GM23338 (cell line): ENCODE measurements around the gene CMTM6. TPM values are rescaled to one million over a fixed set of nuclear protein-coding genes. Genes with fewer than 3 reads are reported as not detected.

Experiments used
- ATAC-seq: fragments of 200-7000 bp; cut with Tn5 transposase; 3 replicates; pipeline ENCODE4 v1.9.1; 2020
- DNase-seq: peaks from one replicate; pipeline ENCODE4 v3.0.0-alpha.2; 2015; ENCODE audit warnings: low spot score
- H2AFZ ChIP-seq: fragments of 200-600 bp; sonication (generic); 2 replicates; pipeline ENCODE4 v1.8.0; 2016; ENCODE audit warnings: antibody characterized with exemption, mild to moderate bottlenecking, moderate library complexity
- H3F3A ChIP-seq: fragments of 200-600 bp; sonication (generic); replicated peaks from 2 replicates; pipeline ENCODE4 v1.8.0; 2017; ENCODE audit warnings: antibody characterized with exemption, mixed run types, low read depth
- H3K27ac ChIP-seq: fragments of 200-600 bp; sonication (generic); 2 replicates; pipeline ENCODE4 v1.6.1; 2016; ENCODE audit warnings: low read depth
- H3K27me3 ChIP-seq: fragments of 200-600 bp; sonication (generic); 2 replicates; pipeline ENCODE4 v1.8.0; 2016; ENCODE audit warnings: mild to moderate bottlenecking, mixed run types, moderate library complexity; ENCODE audit not compliant: insufficient read depth
- H3K36me3 ChIP-seq: fragments of 200-600 bp; sonication (generic); 2 replicates; pipeline ENCODE4 v1.8.0; 2016; ENCODE audit warnings: mild to moderate bottlenecking; ENCODE audit not compliant: insufficient read depth
- H3K4me1 ChIP-seq: fragments of 200-600 bp; sonication (generic); 2 replicates; pipeline ENCODE4 v1.8.0; 2016; ENCODE audit warnings: mild to moderate bottlenecking, moderate library complexity; ENCODE audit not compliant: insufficient read depth
- H3K4me2 ChIP-seq: fragments of 200-600 bp; sonication (generic); 2 replicates; pipeline ENCODE4 v1.7.1; 2017; ENCODE audit warnings: mixed run types
- H3K4me3 ChIP-seq: fragments of 200-600 bp; sonication (generic); 2 replicates; pipeline ENCODE4 v1.6.1; 2016; ENCODE audit warnings: mixed run types
- H3K79me2 ChIP-seq: fragments of 200-600 bp; sonication (generic); replicated peaks from 2 replicates; pipeline ENCODE4 v1.8.0; 2017; ENCODE audit warnings: mild to moderate bottlenecking; ENCODE audit not compliant: insufficient read depth
- H3K9me2 ChIP-seq: fragments of 200-600 bp; sonication (generic); 2 replicates; pipeline ENCODE4 v1.8.0; 2017; ENCODE audit not compliant: insufficient read depth
- H4K20me1 ChIP-seq: fragments of 200-600 bp; sonication (generic); replicated peaks from 2 replicates; pipeline ENCODE4 v1.8.0; 2017; ENCODE audit warnings: mild to moderate bottlenecking; ENCODE audit not compliant: insufficient read depth
- H3K27ac Mint-ChIP-seq: 2 replicates; pipeline ENCODE4 v1.8.0; 2020; ENCODE audit warnings: inconsistent platforms, mild to moderate bottlenecking, moderate library complexity, mixed read lengths
- H3K27me3 Mint-ChIP-seq: 3 replicates; pipeline ENCODE4 v1.8.0; 2022; ENCODE audit warnings: low read depth, mild to moderate bottlenecking, moderate library complexity, mixed read lengths, inconsistent platforms; ENCODE audit not compliant: insufficient read depth, poor library complexity
- H3K36me3 Mint-ChIP-seq: 3 replicates; pipeline ENCODE4 v1.8.0; 2021; ENCODE audit warnings: low read depth, mild to moderate bottlenecking, inconsistent platforms, moderate library complexity, mixed read lengths
- H3K4me1 Mint-ChIP-seq: 3 replicates; pipeline ENCODE4 v1.8.0; 2020; ENCODE audit warnings: mild to moderate bottlenecking, inconsistent platforms, mixed read lengths
- H3K4me3 Mint-ChIP-seq: 3 replicates; pipeline ENCODE4 v1.8.0; 2021; ENCODE audit warnings: moderate library complexity, mild to moderate bottlenecking, inconsistent platforms, mixed read lengths
- H3K9me3 Mint-ChIP-seq: 3 replicates; pipeline ENCODE4 v1.8.0; 2020; ENCODE audit warnings: moderate library complexity, mild to moderate bottlenecking, inconsistent platforms, mixed read lengths
- CREB1 ChIP-seq: fragments of 250-450 bp; sonication (Bioruptor Pico); IDR thresholded peaks from 2 replicates; pipeline ENCODE4 v1.5.0; 2020; ENCODE audit warnings: low read depth, mild to moderate bottlenecking, moderate library complexity
- EZH2 ChIP-seq: fragments of 200-600 bp; sonication (generic); IDR thresholded peaks from one replicate; pipeline ENCODE4 v1.8.0; 2017; ENCODE audit warnings: antibody characterized with exemption, mild to moderate bottlenecking, low read depth; ENCODE audit not compliant: unreplicated experiment
- JUNB ChIP-seq: IDR thresholded peaks from one replicate; pipeline ENCODE4 v1.6.1; 2016; ENCODE audit warnings: antibody characterized with exemption; ENCODE audit not compliant: unreplicated experiment
- NANOG ChIP-seq: IDR thresholded peaks from 2 replicates; pipeline ENCODE4 v1.6.1; 2016; ENCODE audit warnings: antibody characterized with exemption, borderline replicate concordance
- POLR2AphosphoS5 ChIP-seq: IDR thresholded peaks from 2 replicates; pipeline ENCODE4 v1.6.1; 2016; ENCODE audit warnings: antibody characterized with exemption, low read depth
- ZNF114 ChIP-seq: fragments of 250-450 bp; sonication (Bioruptor Pico); IDR thresholded peaks from 2 replicates; pipeline ENCODE4 v1.5.0; 2020; ENCODE audit warnings: mild to moderate bottlenecking, moderate library complexity
- polyA plus RNA-seq: library from polyadenylated mRNA; unstranded; fragments of >200 nt; fragmentation: Nextera tagmentation; extraction: Ambion mirVana; gene quantifications from 2 replicates; pipeline ENCODE4 v1.2.1, GENCODE V29; 2016
- total RNA-seq: library from RNA; depleted of rRNA; stranded (reverse); fragments of >200 nt; shearing (Covaris generic); gene quantifications from 2 replicates; pipeline ENCODE4 v1.2.3, GENCODE V29; 2014
- TF ChIP-seq, protein P1 (sequence below): IDR thresholded peaks from 2 replicates; pipeline ENCODE4 v1.6.1; 2016; ENCODE audit warnings: antibody characterized with exemption
- TF ChIP-seq, protein P2 (sequence below): IDR thresholded peaks from one replicate; pipeline ENCODE4 v1.6.1; 2018; ENCODE audit warnings: antibody characterized with exemption; ENCODE audit not compliant: unreplicated experiment
- TF ChIP-seq, protein P3 (sequence below): fragments of 250-450 bp; sonication (Bioruptor Pico); IDR thresholded peaks from 2 replicates; pipeline ENCODE4 v1.5.0; 2020; ENCODE audit warnings: mild to moderate bottlenecking, moderate library complexity
- TF ChIP-seq, protein P4 (sequence below), 2 experiments: fragments of 200-600 bp in 1 of 2; sonication (generic) in 1 of 2; conservative IDR thresholded peaks; 2 replicates each; pipeline versions ENCODE4 v1.5.1 to v1.6.1; 2016 to 2017; ENCODE audit warnings: antibody characterized with exemption in 2 of 2, low read depth in 2 of 2, mild to moderate bottlenecking in 2 of 2, moderate library complexity in 1 of 2

The CMTM6 gene
- total and polyA plus RNA-seq, 2 experiments from 2014 or later, result 42.3 to 123 TPM

DNA sequence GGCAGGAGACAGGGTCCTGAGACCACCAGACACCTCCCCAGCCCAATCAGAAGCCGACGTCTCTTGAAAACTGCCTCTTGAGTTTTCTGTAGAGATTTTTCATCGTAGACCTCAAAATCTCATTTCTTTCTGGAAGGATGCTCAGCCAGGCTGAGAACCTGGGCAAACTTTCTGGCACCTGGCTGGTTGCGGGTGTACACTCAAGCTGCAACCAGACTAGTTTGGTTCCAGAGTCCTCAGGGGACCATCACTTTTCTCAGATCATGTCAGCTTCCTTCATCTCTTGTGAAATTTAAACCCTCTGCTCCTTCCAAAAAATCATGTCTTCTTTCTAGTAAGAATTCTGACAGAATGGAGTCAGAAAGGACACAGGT is 65.8 kb downstream of the CMTM6 start (continued):
- no peak for TF ChIP-seq ZNF114 (CRISPR knock-in tag)

DNA sequence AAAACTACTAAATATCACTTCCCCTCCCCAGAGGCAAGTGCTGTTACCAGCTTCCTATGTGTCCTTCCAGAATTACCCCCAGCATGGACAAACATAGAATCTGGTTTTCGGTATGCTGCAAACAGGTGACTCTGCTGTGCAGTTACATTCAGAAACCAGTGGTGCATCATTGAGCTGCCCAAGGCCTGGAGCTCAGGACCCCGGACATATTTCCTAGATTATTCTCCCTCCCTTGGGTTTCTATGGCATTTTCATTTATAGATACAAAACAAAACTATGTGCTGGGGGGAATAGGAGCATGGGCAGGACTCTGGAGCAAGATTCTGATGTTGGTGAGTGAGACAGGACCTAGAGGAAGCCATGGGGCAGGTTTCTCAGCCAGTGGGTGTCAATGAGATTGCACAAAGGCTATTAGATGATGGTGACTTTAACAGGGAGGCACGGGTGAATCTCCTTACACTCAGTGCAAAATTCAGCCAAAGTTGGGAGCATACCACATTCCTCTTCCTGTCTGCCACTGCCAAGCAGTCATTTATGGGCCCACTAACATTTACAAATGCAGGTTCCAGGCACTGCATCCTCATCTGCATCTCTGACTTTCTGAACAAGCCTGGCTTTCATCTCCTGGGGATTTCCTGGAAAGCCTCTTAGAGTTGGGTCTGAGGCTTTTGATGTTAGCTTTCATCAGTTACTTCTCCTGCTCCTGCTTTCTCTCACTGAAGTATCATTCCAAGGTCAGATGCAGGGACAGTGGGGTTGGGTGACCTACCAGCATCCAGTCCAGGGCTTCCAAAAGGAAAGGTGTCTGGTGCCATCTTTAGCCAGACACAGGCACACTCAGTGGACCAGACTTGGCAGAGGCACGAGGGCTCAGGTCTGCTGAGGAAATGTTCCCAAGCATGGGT is 66.5 kb downstream of the CMTM6 start:
- Histone ChIP-seq H3K4me3 (no peak overlapping the region), H3F3A (no peaks in the 10 kb centered on the region), H3K36me3 (no peaks in the 10 kb centered on the region), H3K9me2 (no peaks in the 10 kb centered on the region), H3K4me1 (peaks cover 11% of the 10 kb centered on the region), H3K27me3 (no peaks in the 10 kb centered on the region), H4K20me1 (no peaks in the 10 kb centered on the region; the same call in 1 of the 2 replicates), H2AFZ (no peak overlapping the region), H3K79me2 (peaks cover 11% of the 10 kb centered on the region), H3K4me2 (no peak overlapping the region), H3K27ac (no peak overlapping the region)
- Mint-ChIP-seq H3K9me3 (no peaks in the 10 kb centered on the region), H3K4me3 (no peak overlapping the region), H3K27ac (no peak overlapping the region), H3K36me3 (no peaks in the 10 kb centered on the region; the same call in 2 of the 3 replicates), H3K4me1 (peaks cover 16% of the 10 kb centered on the region), H3K27me3 (peaks cover 5% of the 10 kb centered on the region)
- TF ChIP-seq ZNF114 (CRISPR knock-in tag), result no peak
- TF ChIP-seq, protein P1, sequence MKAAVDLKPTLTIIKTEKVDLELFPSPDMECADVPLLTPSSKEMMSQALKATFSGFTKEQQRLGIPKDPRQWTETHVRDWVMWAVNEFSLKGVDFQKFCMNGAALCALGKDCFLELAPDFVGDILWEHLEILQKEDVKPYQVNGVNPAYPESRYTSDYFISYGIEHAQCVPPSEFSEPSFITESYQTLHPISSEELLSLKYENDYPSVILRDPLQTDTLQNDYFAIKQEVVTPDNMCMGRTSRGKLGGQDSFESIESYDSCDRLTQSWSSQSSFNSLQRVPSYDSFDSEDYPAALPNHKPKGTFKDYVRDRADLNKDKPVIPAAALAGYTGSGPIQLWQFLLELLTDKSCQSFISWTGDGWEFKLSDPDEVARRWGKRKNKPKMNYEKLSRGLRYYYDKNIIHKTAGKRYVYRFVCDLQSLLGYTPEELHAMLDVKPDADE, result no peak
- TF ChIP-seq CREB1, result no peak
- TF ChIP-seq POLR2AphosphoS5, result no peak
- no peak for TF ChIP-seq NANOG
- TF ChIP-seq JUNB, result no peak
- TF ChIP-seq, protein P2, sequence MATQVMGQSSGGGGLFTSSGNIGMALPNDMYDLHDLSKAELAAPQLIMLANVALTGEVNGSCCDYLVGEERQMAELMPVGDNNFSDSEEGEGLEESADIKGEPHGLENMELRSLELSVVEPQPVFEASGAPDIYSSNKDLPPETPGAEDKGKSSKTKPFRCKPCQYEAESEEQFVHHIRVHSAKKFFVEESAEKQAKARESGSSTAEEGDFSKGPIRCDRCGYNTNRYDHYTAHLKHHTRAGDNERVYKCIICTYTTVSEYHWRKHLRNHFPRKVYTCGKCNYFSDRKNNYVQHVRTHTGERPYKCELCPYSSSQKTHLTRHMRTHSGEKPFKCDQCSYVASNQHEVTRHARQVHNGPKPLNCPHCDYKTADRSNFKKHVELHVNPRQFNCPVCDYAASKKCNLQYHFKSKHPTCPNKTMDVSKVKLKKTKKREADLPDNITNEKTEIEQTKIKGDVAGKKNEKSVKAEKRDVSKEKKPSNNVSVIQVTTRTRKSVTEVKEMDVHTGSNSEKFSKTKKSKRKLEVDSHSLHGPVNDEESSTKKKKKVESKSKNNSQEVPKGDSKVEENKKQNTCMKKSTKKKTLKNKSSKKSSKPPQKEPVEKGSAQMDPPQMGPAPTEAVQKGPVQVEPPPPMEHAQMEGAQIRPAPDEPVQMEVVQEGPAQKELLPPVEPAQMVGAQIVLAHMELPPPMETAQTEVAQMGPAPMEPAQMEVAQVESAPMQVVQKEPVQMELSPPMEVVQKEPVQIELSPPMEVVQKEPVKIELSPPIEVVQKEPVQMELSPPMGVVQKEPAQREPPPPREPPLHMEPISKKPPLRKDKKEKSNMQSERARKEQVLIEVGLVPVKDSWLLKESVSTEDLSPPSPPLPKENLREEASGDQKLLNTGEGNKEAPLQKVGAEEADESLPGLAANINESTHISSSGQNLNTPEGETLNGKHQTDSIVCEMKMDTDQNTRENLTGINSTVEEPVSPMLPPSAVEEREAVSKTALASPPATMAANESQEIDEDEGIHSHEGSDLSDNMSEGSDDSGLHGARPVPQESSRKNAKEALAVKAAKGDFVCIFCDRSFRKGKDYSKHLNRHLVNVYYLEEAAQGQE, result no peak
- TF ChIP-seq, protein P3, sequence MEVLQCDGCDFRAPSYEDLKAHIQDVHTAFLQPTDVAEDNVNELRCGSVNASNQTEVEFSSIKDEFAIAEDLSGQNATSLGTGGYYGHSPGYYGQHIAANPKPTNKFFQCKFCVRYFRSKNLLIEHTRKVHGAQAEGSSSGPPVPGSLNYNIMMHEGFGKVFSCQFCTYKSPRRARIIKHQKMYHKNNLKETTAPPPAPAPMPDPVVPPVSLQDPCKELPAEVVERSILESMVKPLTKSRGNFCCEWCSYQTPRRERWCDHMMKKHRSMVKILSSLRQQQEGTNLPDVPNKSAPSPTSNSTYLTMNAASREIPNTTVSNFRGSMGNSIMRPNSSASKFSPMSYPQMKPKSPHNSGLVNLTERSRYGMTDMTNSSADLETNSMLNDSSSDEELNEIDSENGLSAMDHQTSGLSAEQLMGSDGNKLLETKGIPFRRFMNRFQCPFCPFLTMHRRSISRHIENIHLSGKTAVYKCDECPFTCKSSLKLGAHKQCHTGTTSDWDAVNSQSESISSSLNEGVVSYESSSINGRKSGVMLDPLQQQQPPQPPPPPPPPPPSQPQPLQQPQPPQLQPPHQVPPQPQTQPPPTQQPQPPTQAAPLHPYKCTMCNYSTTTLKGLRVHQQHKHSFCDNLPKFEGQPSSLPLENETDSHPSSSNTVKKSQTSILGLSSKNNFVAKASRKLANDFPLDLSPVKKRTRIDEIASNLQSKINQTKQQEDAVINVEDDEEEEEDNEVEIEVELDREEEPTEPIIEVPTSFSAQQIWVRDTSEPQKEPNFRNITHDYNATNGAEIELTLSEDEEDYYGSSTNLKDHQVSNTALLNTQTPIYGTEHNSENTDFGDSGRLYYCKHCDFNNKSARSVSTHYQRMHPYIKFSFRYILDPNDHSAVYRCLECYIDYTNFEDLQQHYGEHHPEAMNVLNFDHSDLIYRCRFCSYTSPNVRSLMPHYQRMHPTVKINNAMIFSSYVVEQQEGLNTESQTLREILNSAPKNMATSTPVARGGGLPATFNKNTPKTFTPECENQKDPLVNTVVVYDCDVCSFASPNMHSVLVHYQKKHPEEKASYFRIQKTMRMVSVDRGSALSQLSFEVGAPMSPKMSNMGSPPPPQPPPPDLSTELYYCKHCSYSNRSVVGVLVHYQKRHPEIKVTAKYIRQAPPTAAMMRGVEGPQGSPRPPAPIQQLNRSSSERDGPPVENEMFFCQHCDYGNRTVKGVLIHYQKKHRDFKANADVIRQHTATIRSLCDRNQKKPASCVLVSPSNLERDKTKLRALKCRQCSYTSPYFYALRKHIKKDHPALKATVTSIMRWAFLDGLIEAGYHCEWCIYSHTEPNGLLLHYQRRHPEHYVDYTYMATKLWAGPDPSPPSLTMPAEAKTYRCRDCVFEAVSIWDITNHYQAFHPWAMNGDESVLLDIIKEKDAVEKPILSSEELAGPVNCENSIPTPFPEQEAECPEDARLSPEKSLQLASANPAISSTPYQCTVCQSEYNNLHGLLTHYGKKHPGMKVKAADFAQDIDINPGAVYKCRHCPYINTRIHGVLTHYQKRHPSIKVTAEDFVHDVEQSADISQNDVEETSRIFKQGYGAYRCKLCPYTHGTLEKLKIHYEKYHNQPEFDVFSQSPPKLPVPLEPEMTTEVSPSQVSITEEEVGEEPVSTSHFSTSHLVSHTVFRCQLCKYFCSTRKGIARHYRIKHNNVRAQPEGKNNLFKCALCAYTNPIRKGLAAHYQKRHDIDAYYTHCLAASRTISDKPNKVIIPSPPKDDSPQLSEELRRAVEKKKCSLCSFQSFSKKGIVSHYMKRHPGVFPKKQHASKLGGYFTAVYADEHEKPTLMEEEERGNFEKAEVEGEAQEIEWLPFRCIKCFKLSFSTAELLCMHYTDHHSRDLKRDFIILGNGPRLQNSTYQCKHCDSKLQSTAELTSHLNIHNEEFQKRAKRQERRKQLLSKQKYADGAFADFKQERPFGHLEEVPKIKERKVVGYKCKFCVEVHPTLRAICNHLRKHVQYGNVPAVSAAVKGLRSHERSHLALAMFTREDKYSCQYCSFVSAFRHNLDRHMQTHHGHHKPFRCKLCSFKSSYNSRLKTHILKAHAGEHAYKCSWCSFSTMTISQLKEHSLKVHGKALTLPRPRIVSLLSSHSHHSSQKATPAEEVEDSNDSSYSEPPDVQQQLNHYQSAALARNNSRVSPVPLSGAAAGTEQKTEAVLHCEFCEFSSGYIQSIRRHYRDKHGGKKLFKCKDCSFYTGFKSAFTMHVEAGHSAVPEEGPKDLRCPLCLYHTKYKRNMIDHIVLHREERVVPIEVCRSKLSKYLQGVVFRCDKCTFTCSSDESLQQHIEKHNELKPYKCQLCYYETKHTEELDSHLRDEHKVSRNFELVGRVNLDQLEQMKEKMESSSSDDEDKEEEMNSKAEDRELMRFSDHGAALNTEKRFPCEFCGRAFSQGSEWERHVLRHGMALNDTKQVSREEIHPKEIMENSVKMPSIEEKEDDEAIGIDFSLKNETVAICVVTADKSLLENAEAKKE (CRISPR knock-in tag), result no peak
- TF ChIP-seq EZH2, result no peak
- TF ChIP-seq, protein P4, sequence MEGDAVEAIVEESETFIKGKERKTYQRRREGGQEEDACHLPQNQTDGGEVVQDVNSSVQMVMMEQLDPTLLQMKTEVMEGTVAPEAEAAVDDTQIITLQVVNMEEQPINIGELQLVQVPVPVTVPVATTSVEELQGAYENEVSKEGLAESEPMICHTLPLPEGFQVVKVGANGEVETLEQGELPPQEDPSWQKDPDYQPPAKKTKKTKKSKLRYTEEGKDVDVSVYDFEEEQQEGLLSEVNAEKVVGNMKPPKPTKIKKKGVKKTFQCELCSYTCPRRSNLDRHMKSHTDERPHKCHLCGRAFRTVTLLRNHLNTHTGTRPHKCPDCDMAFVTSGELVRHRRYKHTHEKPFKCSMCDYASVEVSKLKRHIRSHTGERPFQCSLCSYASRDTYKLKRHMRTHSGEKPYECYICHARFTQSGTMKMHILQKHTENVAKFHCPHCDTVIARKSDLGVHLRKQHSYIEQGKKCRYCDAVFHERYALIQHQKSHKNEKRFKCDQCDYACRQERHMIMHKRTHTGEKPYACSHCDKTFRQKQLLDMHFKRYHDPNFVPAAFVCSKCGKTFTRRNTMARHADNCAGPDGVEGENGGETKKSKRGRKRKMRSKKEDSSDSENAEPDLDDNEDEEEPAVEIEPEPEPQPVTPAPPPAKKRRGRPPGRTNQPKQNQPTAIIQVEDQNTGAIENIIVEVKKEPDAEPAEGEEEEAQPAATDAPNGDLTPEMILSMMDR (conservative IDR thresholded peaks at IDR 0.05; ENCODE audit: low read depth in 2 of 2), result no peak
- DNase-seq (no peak), ATAC-seq (no peak)
